GM12878 (cell line): ENCODE results near the gene TMC8.

Experiments
- CTCF ChIP-seq, 3 experiments: IDR thresholded peaks in 2 of 3; conservative IDR thresholded peaks in 1 of 3; 2 replicates each; pipeline ENCODE4 v1.5.1; 2011; ENCODE audit warnings: low read depth in 3 of 3, low read length in 3 of 3, mild to moderate bottlenecking in 3 of 3, control low read depth in 2 of 3, moderate library complexity in 2 of 3, inconsistent platforms in 1 of 3, mixed read lengths in 1 of 3; ENCODE audit not compliant: control insufficient read depth in 2 of 3, insufficient read depth in 1 of 3; ENCODE audit errors: extremely low read depth in 1 of 3
- EZH2 ChIP-seq: IDR thresholded peaks from 2 replicates; pipeline ENCODE4 v1.6.1; 2012; ENCODE audit warnings: low read depth, mild to moderate bottlenecking, control low read depth, inconsistent platforms, low read length, borderline replicate concordance; ENCODE audit not compliant: control insufficient read depth
- FOXK2 ChIP-seq: fragments of 450-650 bp; IDR thresholded peaks from 2 replicates; pipeline ENCODE4 v1.6.1; 2017; ENCODE audit warnings: mild to moderate bottlenecking, moderate library complexity
- JUND ChIP-seq: IDR thresholded peaks from 2 replicates; pipeline ENCODE4 v1.6.1; 2012; ENCODE audit warnings: low read depth, mild to moderate bottlenecking, low read length, improper control_type of control experiment, moderate library complexity
- MXI1 ChIP-seq: fragments of 150-350 bp; IDR thresholded peaks from 2 replicates; pipeline ENCODE4 v1.6.1; 2011; ENCODE audit warnings: low read depth, mild to moderate bottlenecking, inconsistent platforms, low read length, improper control_type of control experiment
- POLR2A ChIP-seq: IDR thresholded peaks from 2 replicates; pipeline ENCODE4 v1.6.1; 2011; ENCODE audit warnings: low read depth, mild to moderate bottlenecking, low read length
- USF2 ChIP-seq: IDR thresholded peaks from 2 replicates; pipeline ENCODE4 v1.6.1; 2011; ENCODE audit warnings: low read depth, low read length, improper control_type of control experiment, borderline replicate concordance

DNA sequence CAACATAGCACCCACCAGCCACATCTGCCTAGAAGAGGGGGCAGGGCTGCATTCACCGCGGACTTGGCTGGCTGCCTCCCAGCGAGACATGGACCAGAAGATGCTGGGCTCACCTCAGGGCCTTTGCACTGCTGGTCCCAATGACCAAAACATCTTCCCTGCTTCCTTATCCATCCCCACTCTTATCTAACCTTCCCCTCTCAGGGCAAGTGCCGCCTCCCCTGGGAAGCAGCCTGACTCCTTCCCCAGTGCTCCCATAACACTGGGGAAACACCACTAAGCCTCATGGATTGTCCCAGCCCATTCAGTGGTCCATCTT lies 7.7 kb upstream of the TMC8 start:
- TF ChIP-seq CTCF (IDR thresholded peaks at IDR 0.05 in 2 of 3, conservative IDR thresholded peaks at IDR 0.05 in 1 of 3; ENCODE audit: control insufficient read depth in 2 of 3, extremely low read depth in 1 of 3, insufficient read depth in 1 of 3, low read depth in 3 of 3, low read length in 3 of 3), result no peak
- TF ChIP-seq POLR2A, result no peak; the same call in 1 of the 2 replicates
- TF ChIP-seq EZH2, result no peak
- TF ChIP-seq FOXK2, result no peak
- TF ChIP-seq USF2, result no peak
- no peak for TF ChIP-seq MXI1
- no peak for TF ChIP-seq JUND
